ENCODE results near the gene FAF2.

GRCh38 chr5:176521699-176522263 is 73.6 kb downstream of the FAF2 start:
- TF ChIP-seq CTCF (IDR thresholded peaks at IDR 0.05) (no peak), POLR2A (IDR thresholded peaks at IDR 0.05) (no peak)

Data from adrenal gland (tissue), 5 donors.